GM12878 (cell line): Measurements from ENCODE around the gene NEDD8. TPM values are rescaled to one million over a fixed set of nuclear protein-coding genes. Genes with fewer than 3 reads are reported as not detected.

Experiments
- ASH2L ChIP-seq: fragments of 300-600, 200-600 bp; sonication (generic); IDR thresholded peaks from 2 replicates; pipeline ENCODE4 v1.6.1; 2017; ENCODE audit warnings: low read depth, mild to moderate bottlenecking, borderline replicate concordance
- ATF3 ChIP-seq: IDR thresholded peaks from 2 replicates; pipeline ENCODE4 v1.6.1; 2011; ENCODE audit warnings: low read depth, mild to moderate bottlenecking, low read length, moderate library complexity, borderline replicate concordance; ENCODE audit errors: extremely low read depth
- CBFB ChIP-seq: IDR thresholded peaks from 2 replicates; pipeline ENCODE4 v1.6.1; 2016; ENCODE audit warnings: antibody characterized with exemption, low read depth
- CBX3 ChIP-seq: fragments of 200-600 bp; sonication (generic); IDR thresholded peaks from 2 replicates; pipeline ENCODE4 v1.6.1; 2016; ENCODE audit warnings: low read depth, borderline replicate concordance
- CHD1 ChIP-seq: IDR thresholded peaks from 2 replicates; pipeline ENCODE4 v1.6.1; 2012; ENCODE audit warnings: low read depth, low read length, improper control_type of control experiment
- CHD4 ChIP-seq: fragments of 200-600 bp; sonication (generic); IDR thresholded peaks from 2 replicates; pipeline ENCODE4 v1.6.1; 2016; ENCODE audit warnings: mild to moderate bottlenecking
- E4F1 ChIP-seq: fragments of 450-650 bp; IDR thresholded peaks from 2 replicates; pipeline ENCODE4 v1.6.1; 2018; ENCODE audit warnings: borderline replicate concordance, mild to moderate bottlenecking; ENCODE audit not compliant: partially characterized antibody
- EP300 ChIP-seq, 2 experiments: fragments of 150-350 bp in 1 of 2; IDR thresholded peaks; 2 replicates each; pipeline ENCODE4 v1.6.1; 2011 to 2012; ENCODE audit warnings: low read depth in 2 of 2, low read length in 2 of 2, borderline replicate concordance in 1 of 2, improper control_type of control experiment in 1 of 2, inconsistent platforms in 1 of 2; ENCODE audit not compliant: control insufficient read depth in 1 of 2
- FOXM1 ChIP-seq: IDR thresholded peaks from 2 replicates; pipeline ENCODE4 v1.6.1; 2012; ENCODE audit warnings: low read depth, mild to moderate bottlenecking, inconsistent platforms, low read length, moderate library complexity
- GATAD2B ChIP-seq: fragments of 450-650 bp; conservative IDR thresholded peaks from 2 replicates; pipeline ENCODE4 v1.6.1; 2017; ENCODE audit warnings: low read depth, mild to moderate bottlenecking, moderate library complexity
- HDAC2 ChIP-seq: fragments of 200-600 bp; sonication (generic); IDR thresholded peaks from 2 replicates; pipeline ENCODE4 v1.6.1; 2017
- IRF4 ChIP-seq: IDR thresholded peaks from 2 replicates; pipeline ENCODE4 v1.6.1; 2011; ENCODE audit warnings: low read depth, low read length
- NFXL1 ChIP-seq: fragments of 450-650 bp; IDR thresholded peaks from 2 replicates; pipeline ENCODE4 v1.6.1; 2017; ENCODE audit warnings: antibody characterized with exemption, mild to moderate bottlenecking, borderline replicate concordance
- NKRF ChIP-seq: fragments of 450-650 bp; conservative IDR thresholded peaks from 2 replicates; pipeline ENCODE4 v1.6.1; 2017; ENCODE audit warnings: mild to moderate bottlenecking, moderate library complexity
- NRF1 ChIP-seq: conservative IDR thresholded peaks from 2 replicates; pipeline ENCODE4 v1.6.1; 2011; ENCODE audit warnings: mild to moderate bottlenecking, low read depth, low read length, improper control_type of control experiment
- RAD51 ChIP-seq: fragments of 450-650 bp; IDR thresholded peaks from 2 replicates; pipeline ENCODE4 v1.6.1; 2016; ENCODE audit warnings: moderate library complexity, mild to moderate bottlenecking, inconsistent platforms
- SMAD1 ChIP-seq: fragments of 450-650 bp; IDR thresholded peaks from 2 replicates; pipeline ENCODE4 v1.6.1; 2018; ENCODE audit warnings: mild to moderate bottlenecking, low read depth; ENCODE audit not compliant: partially characterized antibody
- SMAD5 ChIP-seq: IDR thresholded peaks from 2 replicates; pipeline ENCODE4 v1.6.1; 2016; ENCODE audit warnings: antibody characterized with exemption, low read depth
- TCF3 ChIP-seq: IDR thresholded peaks from 2 replicates; pipeline ENCODE4 v1.6.1; 2012; ENCODE audit warnings: low read depth, mild to moderate bottlenecking, low read length, borderline replicate concordance; ENCODE audit not compliant: insufficient read depth
- WRNIP1 ChIP-seq: IDR thresholded peaks from 2 replicates; pipeline ENCODE4 v1.6.1; 2011; ENCODE audit warnings: low read depth, low read length, improper control_type of control experiment, borderline replicate concordance
- ZNF592 ChIP-seq: fragments of 450-650 bp; IDR thresholded peaks from 2 replicates; pipeline ENCODE4 v1.6.1; 2017; ENCODE audit warnings: mild to moderate bottlenecking, moderate library complexity
- polyA plus RNA-seq, 11 experiments: library from polyadenylated mRNA; depleted of rRNA in 4 of 11; unstranded in 6 of 11; stranded (reverse) in 5 of 11; fragments of >200 nt; fragmentation: Nextera tagmentation in 4 of 11; fragmentation: Illumina TruSeq in 1 of 11; extraction: Ambion mirVana in 4 of 11; extraction: Trizol in 1 of 11; gene quantifications; 1 replicate in 1 of 11; 2 replicates in 10 of 11; pipeline versions ENCODE4 v1.2.1 to v1.2.3, GENCODE V29; 2011 to 2016; ENCODE audit warnings: inconsistent platforms in 2 of 11, missing spikeins in 2 of 11, low read depth in 1 of 11
- total RNA-seq, 4 experiments: library from RNA; depleted of rRNA in 3 of 4; stranded (reverse); fragments of >200 nt in 3 of 4; fragmentation: Illumina TruSeq in 1 of 4; extraction: Trizol in 1 of 4; gene quantifications; 2 replicates each; pipeline versions ENCODE4 v1.2.1 to v1.2.3, GENCODE V29; 2013 to 2021

Gene NEDD8
- total and polyA plus RNA-seq, 10 of the 15 experiments (the other 5 are each of a cell fraction or from before 2014, with no cell fraction given): 164 to 991 (median 300) TPM

GRCh38 chr14:24195186-24196070 lies 36.7 kb downstream of the NEDD8 start, which contains the start of gene TM9SF1 (continued):
- TF ChIP-seq E4F1 (peak; percentile 86), SMAD5 (no peak; the same call in 1 of the 2 replicates), ASH2L (no peak), EP300 (IDR thresholded peaks at IDR 0.05; ENCODE audit: borderline replicate concordance in 1 of 2, control insufficient read depth in 1 of 2, low read depth in 2 of 2, low read length in 2 of 2) (no peak), FOXM1 (no peak), NFXL1 (no peak), GATAD2B (peak; percentile 98), RAD51 (no peak), SMAD1 (no peak), CHD1 (0 out of 2 replicates have a peak, but pooled peaks have one; percentile 50), CBX3 (no peak), TCF3 (no peak; the same call in 1 of the 2 replicates), CHD4 (no peak), NKRF (peak; percentile 67), ZNF592 (peak; percentile 73; the same call in 1 of the 2 replicates), NRF1 (no peak), ATF3 (no peak), HDAC2 (no peak), CBFB (peak; percentile 92), IRF4 (no peak), WRNIP1 (no peak)
